Small intestine (tissue), 7 donors: ENCODE data around the gene PEAK1. TPM values are rescaled to one million over a fixed set of nuclear protein-coding genes. Genes with fewer than 3 reads are reported as not detected.

Source experiments
- DNase-seq, 2 donors: peaks; one replicate each; pipeline versions ENCODE4 v3.0.0 to v3.0.0-alpha.2; 2013
- FAIRE-seq: peaks from 2 replicates; lab custom pipeline; 2012; peaks lifted over from hg19 to GRCh38; lab: Jason Lieb, UNC
- H3K27ac ChIP-seq, 3 donors: one replicate each; pipeline ENCODE4 v1.5.1; 2013; ENCODE audit warnings: low read length in 2 of 3, mild to moderate bottlenecking in 2 of 3, control low read depth in 1 of 3, inconsistent platforms in 1 of 3, low read depth in 1 of 3, moderate library complexity in 1 of 3
- H3K27me3 ChIP-seq, 3 donors: one replicate each; pipeline ENCODE4 v1.6.1; 2013; ENCODE audit warnings: low read length in 3 of 3, inconsistent platforms in 1 of 3; ENCODE audit not compliant: control insufficient read depth in 3 of 3, insufficient read depth in 3 of 3
- H3K36me3 ChIP-seq, 3 donors: one replicate each; pipeline ENCODE4 v1.6.1; 2013; ENCODE audit warnings: low read length in 3 of 3, inconsistent platforms in 1 of 3, low read depth in 1 of 3, mild to moderate bottlenecking in 1 of 3, moderate library complexity in 1 of 3; ENCODE audit not compliant: control insufficient read depth in 3 of 3, insufficient read depth in 2 of 3
- H3K4me1 ChIP-seq, 3 donors: one replicate each; pipeline ENCODE4 v1.6.1; 2013; ENCODE audit warnings: low read length in 2 of 3, inconsistent platforms in 1 of 3, low read depth in 1 of 3, mild to moderate bottlenecking in 1 of 3, moderate library complexity in 1 of 3; ENCODE audit not compliant: control insufficient read depth in 3 of 3, insufficient read depth in 2 of 3
- H3K4me3 ChIP-seq, 3 donors: one replicate each; pipeline ENCODE4 v1.5.1; 2013; ENCODE audit warnings: low read length in 3 of 3, control low read depth in 1 of 3, inconsistent platforms in 1 of 3, low read depth in 1 of 3, mild to moderate bottlenecking in 1 of 3, moderate library complexity in 1 of 3
- H3K9me3 ChIP-seq, 2 donors: one replicate each; pipeline ENCODE4 v1.6.1; 2013; ENCODE audit warnings: low read depth in 1 of 2, low read length in 1 of 2; ENCODE audit not compliant: control insufficient read depth in 2 of 2, insufficient read depth in 1 of 2
- WGBS, 3 donors: extraction: QIAGEN DNeasy Blood & Tissue Kit; methylation state at CpG; one replicate each; pipeline ENCODE4 v1.1.7; 2013; 5-methylcytosine and 5-hydroxymethylcytosine counted together
- polyA plus RNA-seq, 4 donors: library from polyadenylated mRNA; stranded (reverse) in 3 of 4; unstranded in 1 of 4; fragments of 200-250 nt in 3 of 4; fragments of 120-200 nt in 1 of 4; gene quantifications; one replicate each; pipeline versions ENCODE4 v1.2.1 to v1.2.3, GENCODE V29; 2013
- donor health status: healthy with polysubstance abuse.
- donor health status: control.
- donor health status: control.
- donor health status: Bipolar disorder and iron deficiency.
- donor health status: healthy.

The PEAK1 gene
- polyA plus RNA-seq, 4 donors, result 1.4 to 24.8 (median 5.3) TPM

- H3K9me3 ChIP-seq, result no peaks in the 10 kb centered on the region
- H3K27ac ChIP-seq, result peak overlapping the region; percentile 77 to 98 (median 91)
- FAIRE-seq (no peak), DNase-seq (peak; percentile 28 to 76)
- H3K36me3 ChIP-seq, result no peaks in the 10 kb centered on the region
- peaks cover 0 to 17% (median 9%) of the 10 kb centered on the region in 3 donors for H3K4me1 ChIP-seq
- H3K4me3 ChIP-seq, result peak overlapping the region; percentile 80 to 91 (median 82)
- 0 to 1% (median 1%) methylated on average over 45 to 72 of the region's 72 CpGs for WGBS, 3 donors
- H3K27me3 ChIP-seq, result no peaks in the 10 kb centered on the region
Observed at GRCh38 chr15:77418966-77419835, 703 bp downstream of the PEAK1 start.

- Histone ChIP-seq H3K4me3 (peak overlapping the region in 2 of 3 donors; percentile 80 to 91), H3K36me3 (no peaks in the 10 kb centered on the region), H3K27me3 (no peaks in the 10 kb centered on the region), H3K27ac (peak overlapping the region in 2 of 3 donors; percentile 52 to 77), H3K9me3 (no peaks in the 10 kb centered on the region), H3K4me1 (peaks cover 0 to 17% (median 8%) of the 10 kb centered on the region in 3 donors)
- no peak for FAIRE-seq
- WGBS, 3 donors, result 46 to 61% (median 46%) methylated on average over 8 of the region's 8 CpGs
- peak in 1 of 2 donors; percentile 19 for DNase-seq
Observed at GRCh38 chr15:77418391-77418965, 1.4 kb downstream of the PEAK1 start.

- Histone ChIP-seq H3K4me3 (no peak overlapping the region), H3K27me3 (no peaks in the 10 kb centered on the region), H3K4me1 (peaks cover 0 to 17% (median 11%) of the 10 kb centered on the region in 3 donors), H3K9me3 (no peaks in the 10 kb centered on the region), H3K27ac (no peak overlapping the region), H3K36me3 (no peaks in the 10 kb centered on the region)
- DNase-seq (no peak), FAIRE-seq (no peak)
- 63 to 81% (median 71%) methylated on average over 3 of the region's 3 CpGs for whole genome bisulfite sequencing, 3 donors
Observed at GRCh38 chr15:77417602-77418001, 2.3 kb downstream of the PEAK1 start.

GRCh38 chr15:77416954-77417353, 3.0 kb downstream of the PEAK1 start:
- Histone ChIP-seq H3K9me3 (no peaks in the 10 kb centered on the region), H3K27ac (no peak overlapping the region), H3K36me3 (no peaks in the 10 kb centered on the region), H3K4me3 (no peak overlapping the region), H3K27me3 (no peaks in the 10 kb centered on the region), H3K4me1 (peaks cover 0 to 17% (median 11%) of the 10 kb centered on the region in 3 donors)
- FAIRE-seq (no peak), DNase-seq (no peak)
- 13 to 85% (median 79%) methylated on average over 1 of the region's 1 CpG for WGBS, 3 donors

- no peak for DNase-seq
- Histone ChIP-seq H3K4me3 (no peak overlapping the region), H3K36me3 (no peaks in the 10 kb centered on the region), H3K27ac (no peak overlapping the region), H3K4me1 (peaks cover 0 to 23% (median 16%) of the 10 kb centered on the region in 3 donors), H3K9me3 (no peaks in the 10 kb centered on the region), H3K27me3 (no peaks in the 10 kb centered on the region)
- WGBS, 3 donors, result 59 to 82% (median 59%) methylated on average over 2 of the region's 2 CpGs
- FAIRE-seq, result no peak
Observed at GRCh38 chr15:77416148-77416455, 3.8 kb downstream of the PEAK1 start.

GRCh38 chr15:77415450-77416147, 4.3 kb downstream of the PEAK1 start:
- WGBS, 3 donors, result 84 to 94% (median 88%) methylated on average over 4 of the region's 4 CpGs
- no peak overlapping the region for H3K4me3 ChIP-seq
- DNase-seq (no peak), FAIRE-seq (no peak)
- H3K9me3 ChIP-seq, result no peaks in the 10 kb centered on the region
- no peaks in the 10 kb centered on the region for H3K36me3 ChIP-seq
- no peak overlapping the region for H3K27ac ChIP-seq
- H3K27me3 ChIP-seq, result no peaks in the 10 kb centered on the region
- peaks cover 0 to 23% (median 16%) of the 10 kb centered on the region in 3 donors for H3K4me1 ChIP-seq

GRCh38 chr15:77414789-77415442, 5.0 kb downstream of the PEAK1 start:
- 86 to 96% (median 92%) methylated on average over 2 of the region's 2 CpGs for WGBS, 3 donors
- Histone ChIP-seq H3K9me3 (no peaks in the 10 kb centered on the region), H3K36me3 (no peaks in the 10 kb centered on the region), H3K4me1 (peaks cover 0 to 23% (median 16%) of the 10 kb centered on the region in 3 donors), H3K27ac (no peak overlapping the region), H3K4me3 (no peak overlapping the region), H3K27me3 (no peaks in the 10 kb centered on the region)
- no peak for FAIRE-seq
- no peak for DNase-seq
